Measurements from ENCODE around the gene LENG8.

Gene LENG8

GRCh38 chr19:54448774-54449700, at the start of gene LENG8:
TSS of gene LENG8 (plus strand) at chr19:54449199. CDS start at chr19:54451345, 2,146 bp downstream.
- peak; percentile 76 for DNase-seq

- DNase-seq: no peak
These were observed 48.1 kb upstream of the LENG8 start for GRCh38 chr19:54400913-54401312.

DNA sequence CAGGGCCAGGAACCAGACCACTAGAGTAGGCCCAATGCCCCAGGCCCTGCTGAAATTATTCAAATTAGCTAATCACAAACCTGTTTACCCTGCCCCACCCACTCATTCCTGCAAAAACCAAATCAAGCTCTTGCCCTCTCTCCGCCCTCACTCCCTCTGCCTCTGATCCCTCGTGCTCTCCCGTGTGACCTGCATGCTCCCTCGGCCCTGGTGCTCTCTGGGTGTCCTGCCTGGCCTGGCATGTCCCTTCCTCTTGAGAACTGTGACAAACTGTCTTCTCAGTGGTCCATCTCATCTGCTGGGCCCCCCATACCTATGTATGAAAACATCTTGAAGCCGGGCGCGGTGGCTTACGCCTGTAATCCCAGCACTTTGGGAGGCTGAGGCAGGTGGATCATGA, 45.9 kb upstream of the LENG8 start:
- DNase-seq: no peak

GRCh38 chr19:54405628-54406027, 43.4 kb upstream of the LENG8 start:
- DNase-seq: no peak

DNA sequence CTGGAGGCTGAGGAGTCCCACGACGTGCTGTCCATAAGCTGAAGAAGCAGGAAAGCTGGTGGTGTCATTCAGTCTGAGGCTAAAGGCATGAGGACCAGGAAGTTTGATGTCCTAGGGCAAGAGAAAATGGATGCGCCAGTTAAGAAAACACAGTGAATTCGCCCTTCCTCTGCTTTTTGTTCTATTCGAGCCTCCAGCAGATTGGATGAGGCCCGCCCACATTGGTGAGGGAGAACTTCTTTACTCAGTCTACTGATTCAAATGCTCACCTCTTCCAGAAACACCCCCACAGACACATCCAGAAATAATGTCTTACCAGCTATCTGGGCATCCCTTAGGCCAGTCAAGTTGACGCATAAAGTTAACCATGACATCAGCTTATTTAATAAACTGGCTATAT, 41.2 kb upstream of the LENG8 start:
- no peak for DNase-seq

DNA sequence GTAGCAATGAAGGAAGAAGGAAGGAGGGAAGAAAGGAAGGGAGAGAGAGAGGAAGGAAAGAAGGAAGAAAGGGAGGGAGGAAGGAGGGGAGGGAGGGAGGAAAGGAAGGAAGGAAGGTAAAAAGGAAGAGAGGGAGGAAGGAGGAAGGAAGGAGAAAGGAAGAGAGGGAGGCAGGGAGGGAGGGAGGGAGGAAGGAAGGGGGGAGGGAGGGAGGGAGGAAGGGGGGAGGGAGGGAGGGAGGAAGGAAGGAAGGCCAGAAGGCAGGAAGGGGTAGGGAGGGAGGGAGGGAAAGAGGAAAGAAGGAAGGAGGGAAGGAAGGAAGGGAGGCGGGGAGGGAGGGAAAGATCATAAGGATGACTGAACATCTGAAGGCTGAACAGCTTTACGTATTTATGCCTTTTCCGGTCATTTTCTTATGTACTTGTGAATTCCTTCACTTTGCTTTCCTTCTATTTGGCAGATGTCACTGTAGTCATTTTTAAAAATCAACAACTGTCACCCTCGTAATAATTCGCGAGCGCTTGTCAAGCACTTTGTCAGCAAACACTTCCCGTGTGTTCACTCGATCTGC, 40.5 kb upstream of the LENG8 start:
- no peak for DNase-seq

GRCh38 chr19:54411033-54411432, 38.0 kb upstream of the LENG8 start:
- no peak for DNase-seq

- no peak for DNase-seq
These were observed 36.1 kb upstream of the LENG8 start for GRCh38 chr19:54412877-54413276.

- DNase-seq: no peak
These were observed 34.8 kb upstream of the LENG8 start for GRCh38 chr19:54414156-54414555.

GRCh38 chr19:54415208-54415900, 33.6 kb upstream of the LENG8 start, which contains the start of gene TTYH1:
TSS of gene TTYH1 (plus strand) at chr19:54415464. CDS start at chr19:54415553, 89 bp downstream.
- DNase-seq: no peak

DNA sequence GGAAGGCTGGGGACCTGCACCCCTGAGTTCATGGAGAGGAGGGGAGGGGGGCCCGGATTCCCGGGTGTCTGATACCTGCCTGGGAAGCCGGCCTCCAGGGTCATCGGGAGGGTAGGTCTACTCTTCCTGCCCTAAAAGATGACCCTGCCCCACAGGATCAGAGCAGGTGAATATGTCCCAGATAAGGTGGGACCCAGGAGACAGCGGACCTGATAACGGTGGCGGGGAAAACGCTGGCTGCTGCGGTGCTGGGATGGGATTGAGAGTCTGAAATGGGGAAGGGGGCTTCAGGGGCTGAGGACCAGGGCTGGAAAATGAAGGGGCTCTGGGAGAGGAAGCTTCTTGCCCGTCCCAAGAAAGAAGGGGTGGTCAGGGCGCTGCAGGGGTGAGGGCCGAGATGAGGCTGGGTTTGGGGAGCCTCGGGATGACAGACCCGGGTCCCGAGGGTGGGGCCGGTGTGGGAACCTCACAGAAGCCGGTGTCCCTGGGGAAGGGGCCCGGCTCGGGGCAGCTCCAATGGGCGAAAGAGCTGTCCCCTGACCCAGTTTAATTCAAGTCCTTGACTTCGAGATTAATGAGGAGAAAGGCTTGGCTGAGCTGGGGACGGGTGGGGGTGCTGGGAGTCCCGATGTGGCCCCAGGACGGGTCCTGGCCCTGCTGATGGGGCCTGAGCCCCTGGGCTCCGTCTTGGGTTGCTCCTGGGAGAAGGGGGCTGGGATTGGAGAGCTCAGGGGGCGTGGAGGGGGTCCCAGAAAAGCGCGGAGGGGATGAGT, 32.9 kb upstream of the LENG8 start:
- DNase-seq: no peak

DNA sequence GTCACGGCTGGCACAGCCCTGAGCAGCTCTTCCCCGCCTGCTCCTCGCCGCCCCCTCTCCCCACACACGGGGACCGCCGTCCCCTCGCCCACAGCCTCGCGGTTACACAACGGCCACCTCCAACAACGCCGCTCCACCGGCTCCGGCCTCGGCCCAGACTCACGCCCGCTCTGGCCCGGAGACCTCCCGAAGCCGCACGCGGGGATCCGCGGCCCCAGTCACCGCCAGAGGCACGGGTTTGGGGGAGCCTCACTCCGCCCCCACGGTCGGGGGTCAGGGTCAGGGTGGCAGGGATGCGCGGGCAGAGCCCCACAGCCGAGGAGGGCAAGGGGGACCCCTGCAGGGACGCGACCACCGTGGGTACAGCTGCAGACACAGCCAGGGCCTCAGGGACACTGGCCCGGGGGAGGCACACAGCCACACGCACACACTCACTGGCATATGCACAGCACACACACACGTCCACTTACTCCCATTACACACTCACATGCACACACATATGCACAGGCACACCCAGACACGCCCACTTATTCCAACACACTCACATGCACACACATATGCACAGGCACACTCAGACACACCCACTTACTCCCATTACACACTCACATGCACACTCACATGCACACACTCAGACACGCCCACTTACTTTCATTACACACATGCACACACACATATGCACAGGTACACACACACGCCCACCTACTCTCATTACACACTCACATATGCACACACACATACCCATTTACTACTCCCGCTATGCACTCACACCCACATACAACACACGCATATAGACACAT, 32.1 kb upstream of the LENG8 start:
- no peak for DNase-seq

DNA sequence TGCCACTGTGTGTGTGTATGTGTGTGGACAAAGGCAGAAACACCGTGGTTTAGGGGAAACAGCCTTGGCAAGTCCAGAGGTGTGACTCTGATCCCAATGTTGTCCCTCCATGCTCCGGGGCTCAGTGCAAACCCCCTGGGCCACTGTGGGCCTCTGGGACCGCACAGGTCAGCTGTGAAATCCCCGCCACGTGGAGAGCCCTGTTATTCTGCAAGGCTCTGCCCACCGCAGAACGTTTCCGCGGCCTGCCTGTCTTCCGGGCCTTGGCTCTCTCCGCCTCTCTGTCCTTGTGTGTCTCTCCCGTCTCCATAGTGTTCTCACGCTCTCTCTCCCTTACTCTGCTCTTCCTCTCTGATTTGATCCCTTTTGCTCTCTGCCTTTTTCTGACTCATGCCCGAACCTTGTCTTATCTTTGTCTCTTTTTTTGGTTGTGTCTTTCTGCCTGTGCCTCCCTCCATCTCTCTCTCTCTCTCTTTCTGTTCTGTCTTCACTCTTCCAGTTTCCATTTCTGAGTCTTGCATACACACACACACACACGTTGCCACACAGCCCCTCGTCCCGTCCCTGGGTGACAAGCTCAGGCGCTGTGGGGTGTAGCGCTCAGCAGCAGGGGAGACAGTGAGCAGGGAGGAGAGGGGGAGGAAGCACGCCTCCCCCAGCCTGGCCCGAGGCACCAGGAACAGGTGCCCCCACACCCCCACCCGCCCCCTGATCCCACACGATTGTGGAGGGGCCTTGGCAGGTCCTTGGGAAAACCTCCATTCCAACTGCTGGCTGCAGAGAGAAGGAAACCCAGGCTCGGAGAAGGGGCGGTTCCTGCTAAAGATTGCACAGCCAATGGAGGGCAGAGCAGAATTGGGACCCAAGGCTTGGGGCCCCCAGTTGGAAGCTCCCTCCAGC, 30.7 kb upstream of the LENG8 start:
- no peak for DNase-seq

DNA sequence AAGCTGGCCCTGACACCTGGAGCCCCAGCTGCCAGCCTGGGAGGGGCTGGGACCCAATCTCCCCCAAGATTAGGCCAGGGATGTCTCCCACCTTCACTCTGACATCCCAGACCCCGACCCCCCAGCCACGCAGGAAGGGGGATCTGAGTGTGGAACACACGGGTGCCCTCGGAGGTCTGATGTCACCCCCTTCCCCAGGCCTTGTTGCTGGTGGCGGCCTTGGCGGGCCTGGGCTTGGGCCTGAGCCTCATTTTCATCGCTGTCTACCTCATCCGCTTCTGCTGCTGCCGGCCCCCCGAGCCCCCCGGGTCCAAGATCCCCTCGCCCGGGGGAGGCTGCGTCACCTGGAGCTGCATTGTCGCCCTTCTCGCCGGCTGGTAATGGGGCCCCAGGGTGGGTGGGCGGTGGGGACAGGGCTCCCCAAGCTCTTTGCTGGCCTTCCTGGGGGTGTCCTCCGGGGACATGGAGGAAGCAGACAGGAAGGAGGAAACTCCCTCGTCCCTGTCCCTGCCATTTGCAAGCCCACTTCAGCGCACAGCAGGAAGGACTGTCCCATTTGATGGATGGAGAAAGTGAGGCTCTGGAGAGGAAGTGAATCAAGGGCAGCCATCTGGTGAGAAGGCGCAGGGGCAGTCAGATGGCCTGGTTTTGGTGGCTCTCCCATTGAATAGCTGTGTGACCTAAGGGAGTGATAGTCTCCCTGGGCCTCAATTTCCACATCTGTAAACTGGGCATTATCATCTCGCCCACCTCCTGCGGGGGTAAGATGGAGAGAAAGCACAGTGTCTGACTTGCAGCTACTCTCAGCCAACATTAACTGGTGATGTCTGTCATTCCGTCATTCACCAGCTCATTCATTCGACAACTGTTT, 29.8 kb upstream of the LENG8 start:
- no peak for DNase-seq

DNA sequence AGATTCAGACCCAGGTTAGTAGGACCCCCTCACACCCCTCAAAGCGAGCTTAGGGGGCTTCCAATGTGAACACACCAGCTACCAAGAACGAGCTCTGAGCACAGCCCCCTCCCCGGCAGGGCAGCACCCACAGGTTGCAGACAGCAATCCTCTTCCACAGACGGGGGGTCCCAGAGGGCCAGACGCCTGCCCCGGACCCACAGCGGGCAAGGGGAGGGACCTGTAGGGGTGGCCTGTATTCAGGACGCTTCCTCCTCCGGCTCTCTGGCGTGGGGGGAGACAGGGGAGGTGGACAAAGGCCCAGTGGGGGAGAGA, 29.0 kb upstream of the LENG8 start:
- no peak for DNase-seq

- no peak for DNase-seq
These were observed 28.4 kb upstream of the LENG8 start for GRCh38 chr19:54420383-54421168.

GRCh38 chr19:54421169-54421516, 27.9 kb upstream of the LENG8 start:
- DNase-seq: no peak

- DNase-seq: no peak
These were observed 27.5 kb upstream of the LENG8 start for GRCh38 chr19:54421521-54421920.

DNA sequence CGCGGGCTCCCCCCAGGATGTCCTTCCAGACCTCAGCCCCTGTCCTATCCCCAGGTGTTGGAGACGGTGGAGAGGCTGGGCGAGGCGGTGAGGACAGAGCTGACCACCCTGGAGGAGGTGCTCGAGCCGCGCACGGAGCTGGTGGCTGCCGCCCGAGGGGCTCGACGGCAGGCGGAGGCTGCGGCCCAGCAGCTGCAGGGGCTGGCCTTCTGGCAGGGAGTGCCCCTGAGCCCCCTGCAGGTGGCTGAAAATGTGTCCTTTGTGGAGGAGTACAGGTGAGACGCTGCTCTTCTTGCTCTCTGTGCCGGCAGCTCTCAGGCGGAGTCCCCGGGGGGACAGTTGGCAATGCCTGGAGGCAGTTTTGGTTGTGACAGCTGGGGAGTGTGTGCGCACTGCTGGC, 26.9 kb upstream of the LENG8 start:
- no peak for DNase-seq
